PC-9 (cell line): Measurements from ENCODE around the gene TRMT13. TPM values are rescaled to one million over a fixed set of nuclear protein-coding genes. Genes with fewer than 3 reads are reported as not detected.
A peak's percentile ranks its signal among the peaks of the same experiment; 100 is the strongest.

Experiments
- Bru-seq: library from RNA; stranded (reverse); fragments of 400-500 nt; gene quantifications from one replicate; lab custom pipeline; 2021; lab: Mats Ljungman, UMichigan
- BruChase-seq, 2 experiments: library from RNA; stranded (reverse); fragments of 400-500 nt; gene quantifications; one replicate each; lab custom pipeline; 2021; lab: Mats Ljungman, UMichigan
- BruUV-seq: library from RNA; stranded (reverse); fragments of 400-500 nt; replicated peaks from 2 replicates; lab custom pipeline; 2021; lab: Mats Ljungman, UMichigan
- CTCF ChIA-PET: fragments of 300-600 bp; sonication (Branson Sonifier 250); formaldehyde crosslinking; loops from one replicate; lab custom pipeline; 2022; ENCODE audit warnings: antibody characterized with exemption; lab: Charles Lee
- POLR2A ChIA-PET: fragments of 300-600 bp; sonication (Branson Sonifier 250); formaldehyde crosslinking; loops from one replicate; lab custom pipeline; 2022; ENCODE audit warnings: antibody characterized with exemption; ENCODE audit not compliant: unreplicated experiment; lab: Charles Lee
- DNase-seq, 2 experiments: peaks; one replicate each; pipeline versions ENCODE4 v3.0.0 to v3.0.0-alpha.2; 2015 to 2022; ENCODE audit warnings: mixed read lengths in 1 of 2
- H2AFZ ChIP-seq: fragments of 200-600 bp; sonication (generic); 2 replicates; pipeline ENCODE4 v1.8.1; 2017; ENCODE audit warnings: antibody characterized with exemption
- H3F3A ChIP-seq: fragments of 200-600 bp; sonication (generic); 2 replicates; pipeline ENCODE4 v1.8.1; 2017; ENCODE audit warnings: antibody characterized with exemption, mild to moderate bottlenecking, low read depth; ENCODE audit not compliant: insufficient read depth
- H3K27ac ChIP-seq: fragments of 200-600 bp; sonication (generic); 2 replicates; pipeline ENCODE4 v1.6.1; 2016; ENCODE audit warnings: mixed run types
- H3K27me3 ChIP-seq: fragments of 200-600 bp; sonication (generic); 2 replicates; pipeline ENCODE4 v1.6.1; 2016; ENCODE audit warnings: low read depth, mixed run types; ENCODE audit not compliant: insufficient read depth
- H3K36me3 ChIP-seq: fragments of 200-600 bp; sonication (generic); 2 replicates; pipeline ENCODE4 v1.6.1; 2016; ENCODE audit warnings: low read depth, mixed run types
- H3K4me1 ChIP-seq: fragments of 200-600 bp; sonication (generic); replicated peaks from 2 replicates; pipeline ENCODE4 v1.6.1; 2016; ENCODE audit warnings: mixed run types; ENCODE audit not compliant: insufficient read depth
- H3K4me2 ChIP-seq: fragments of 200-600 bp; sonication (generic); 2 replicates; pipeline ENCODE4 v1.6.1; 2017; ENCODE audit warnings: mixed run types
- H3K4me3 ChIP-seq: fragments of 200-600 bp; sonication (generic); 2 replicates; pipeline ENCODE4 v1.6.1; 2016; ENCODE audit warnings: mixed run types
- H3K79me2 ChIP-seq: fragments of 200-600 bp; sonication (generic); 2 replicates; pipeline ENCODE4 v1.6.1; 2017; ENCODE audit warnings: low read depth, mixed run types
- H3K9me2 ChIP-seq: fragments of 200-600 bp; sonication (generic); 2 replicates; pipeline ENCODE4 v1.8.1; 2017; ENCODE audit warnings: mild to moderate bottlenecking; ENCODE audit not compliant: insufficient read depth
- H3K9me3 ChIP-seq: fragments of 200-600 bp; sonication (generic); 2 replicates; pipeline ENCODE4 v1.8.1; 2016; ENCODE audit warnings: low read depth; ENCODE audit not compliant: insufficient read depth
- H4K20me1 ChIP-seq: fragments of 200-600 bp; sonication (generic); 2 replicates; pipeline ENCODE4 v1.8.1; 2017; ENCODE audit not compliant: insufficient read depth
- CTCF ChIP-seq: fragments of 200-600 bp; sonication (generic); conservative IDR thresholded peaks from 2 replicates; pipeline ENCODE4 v1.6.1; 2017; ENCODE audit warnings: mixed run types, antibody characterized with exemption, mild to moderate bottlenecking, moderate library complexity
- EZH2 ChIP-seq: fragments of 200-600 bp; sonication (generic); IDR thresholded peaks from 2 replicates; pipeline ENCODE4 v1.8.0; 2017; ENCODE audit warnings: antibody characterized with exemption, low read depth
- intact Hi-C: fragments of 100-400 bp; cut with micrococcal nuclease; formaldehyde crosslinking; loops from one replicate; pipeline ENCODE4 v1.10.0; 2022; ENCODE audit not compliant: unreplicated experiment
- long read RNA-seq: library from polyadenylated mRNA; stranded (forward); transcript quantifications from one replicate; pipeline ENCODE4 v2.0.0, GENCODE V29; 2022
- total RNA-seq: library from RNA; stranded (reverse); gene quantifications from 2 replicates; pipeline ENCODE4 v1.2.3, GENCODE V29; 2021

Gene TRMT13
- total RNA-seq (7.3 and 14.2 TPM in 2 replicates), Bru-seq, nascent RNA (percentile 68 among the genes with signal in this experiment), BruChase-seq, experiment 1, labeled RNA remaining after a 2-hour chase (percentile 82 among the genes with signal in this experiment), BruChase-seq, experiment 2, labeled RNA remaining after a 6-hour chase (percentile 72 among the genes with signal in this experiment)
- long read RNA-seq, partial matches to known transcripts, result 1 of 10 reads
- long read RNA-seq, other reads (novel, unspliced or antisense), result 6 of 10 reads

- intact Hi-C loops, result loop anchor here (2.0 to 10.0 kb wide), 5 partner anchors 134 to 762 kb away; partner anchors contain the start of genes CDC14A, EXTL2, RTCA and SLC30A7
- Histone ChIP-seq H3K27me3 (no peaks in the 10 kb centered on the region), H3K4me3 (peak within 1 kb of the TSS; percentile 87), H3K79me2 (peaks cover 77% of the 10 kb centered on the region), H3F3A (peaks cover 6% of the 10 kb centered on the region), H3K27ac (peak within 1 kb of the TSS; percentile 40), H3K36me3 (peaks cover 10% of the 10 kb centered on the region), H3K4me2 (peak within 1 kb of the TSS; percentile 89), H4K20me1 (no peaks in the 10 kb centered on the region), H3K9me2 (no peaks in the 10 kb centered on the region), H3K9me3 (no peaks in the 10 kb centered on the region), H2AFZ (peak within 1 kb of the TSS; percentile 97), H3K4me1 (peaks cover 34% of the 10 kb centered on the region)
- POLR2A ChIA-PET, result interaction anchor here (0.7 kb wide), 3 partner anchors 31 to 762 kb away, joined by 4 to 8 read pairs (median 5); partner anchors contain the start of gene EXTL2
- peak; percentile 91 to 98 for DNase-seq
- TSS peak; percentile 57 for BruUV-seq
- TF ChIP-seq CTCF (no peak), EZH2 (no peak)
- CTCF ChIA-PET, result no interaction called here
These were observed at the start of gene TRMT13, which contains the start of gene SASS6 for GRCh38 chr1:100132566-100133477. Gene TRMT13 (plus strand): TSS chr1:100133163. CDS start chr1:100133169, 6 bp downstream. Gene SASS6 (minus strand): TSS chr1:100132930. CDS start chr1:100132814, 116 bp downstream.

- Histone ChIP-seq H3K36me3 (peaks cover 10% of the 10 kb centered on the region; the same call in 1 of the 2 replicates), H2AFZ (no peak overlapping the region), H3K4me3 (no peak overlapping the region), H3K4me1 (no peaks in the 10 kb centered on the region), H3K9me2 (no peaks in the 10 kb centered on the region), H3K4me2 (no peak overlapping the region), H3K27ac (no peak overlapping the region), H4K20me1 (no peaks in the 10 kb centered on the region), H3F3A (no peaks in the 10 kb centered on the region; the same call in 1 of the 2 replicates), H3K9me3 (no peaks in the 10 kb centered on the region), H3K27me3 (no peaks in the 10 kb centered on the region), H3K79me2 (no peaks in the 10 kb centered on the region)
- no TSS peak for BruUV-seq
- POLR2A ChIA-PET, result no interaction called here
- CTCF ChIA-PET, result no interaction called here
- TF ChIP-seq CTCF, result no peak
- no peak for TF ChIP-seq EZH2
- no peak for DNase-seq
- intact Hi-C loops, result no loop called here
These were observed 45.6 kb upstream of the TRMT13 start for GRCh38 chr1:100087396-100087795.

GRCh38 chr1:100089082-100089481 is 43.9 kb upstream of the TRMT13 start:
- Histone ChIP-seq H3K4me2 (no peak overlapping the region), H4K20me1 (no peaks in the 10 kb centered on the region), H3K4me3 (no peak overlapping the region), H3K4me1 (no peaks in the 10 kb centered on the region), H3K27me3 (no peaks in the 10 kb centered on the region), H3K79me2 (no peaks in the 10 kb centered on the region), H3K27ac (no peak overlapping the region), H3K9me2 (no peaks in the 10 kb centered on the region), H3F3A (no peaks in the 10 kb centered on the region; the same call in 1 of the 2 replicates), H3K9me3 (no peaks in the 10 kb centered on the region), H3K36me3 (peaks cover 3% of the 10 kb centered on the region; the same call in 1 of the 2 replicates), H2AFZ (no peak overlapping the region)
- DNase-seq, result no peak
- intact Hi-C loops, result no loop called here
- no TSS peak for BruUV-seq
- CTCF ChIA-PET, result no interaction called here
- no peak for TF ChIP-seq CTCF
- TF ChIP-seq EZH2, result no peak
- POLR2A ChIA-PET, result no interaction called here
